Ishikawa (cell line): ENCODE results near the gene SDK2.

Experiments used
- CEBPB ChIP-seq: IDR thresholded peaks from 2 replicates; pipeline ENCODE4 v1.6.1; 2012
- CREB1 ChIP-seq: IDR thresholded peaks from 2 replicates; pipeline ENCODE4 v1.6.1; 2012; ENCODE audit warnings: low read depth
- EGR1 ChIP-seq: IDR thresholded peaks from 2 replicates; pipeline ENCODE4 v1.6.1; 2012
- EP300 ChIP-seq: IDR thresholded peaks from 2 replicates; pipeline ENCODE4 v1.6.1; 2012; ENCODE audit warnings: borderline replicate concordance
- FOXM1 ChIP-seq: IDR thresholded peaks from 2 replicates; pipeline ENCODE4 v1.6.1; 2012; ENCODE audit warnings: low read depth, borderline replicate concordance
- MAX ChIP-seq: IDR thresholded peaks from 2 replicates; pipeline ENCODE4 v1.6.1; 2012
- NFIC ChIP-seq: IDR thresholded peaks from 2 replicates; pipeline ENCODE4 v1.6.1; 2012
- RAD21 ChIP-seq: IDR thresholded peaks from 2 replicates; pipeline ENCODE4 v1.6.1; 2012; ENCODE audit warnings: low read depth
- REST ChIP-seq: IDR thresholded peaks from 2 replicates; pipeline ENCODE4 v1.6.1; 2012; ENCODE audit warnings: low read depth, mild to moderate bottlenecking
- TAF1 ChIP-seq: IDR thresholded peaks from 2 replicates; pipeline ENCODE4 v1.6.1; 2012; ENCODE audit warnings: low read depth, mild to moderate bottlenecking
- TCF12 ChIP-seq: IDR thresholded peaks from 2 replicates; pipeline ENCODE4 v1.6.1; 2012; ENCODE audit warnings: low read depth
- TEAD4 ChIP-seq: IDR thresholded peaks from 2 replicates; pipeline ENCODE4 v1.6.1; 2012
- USF1 ChIP-seq: IDR thresholded peaks from 2 replicates; pipeline ENCODE4 v1.6.1; 2012
- YY1 ChIP-seq: IDR thresholded peaks from 2 replicates; pipeline ENCODE4 v1.6.1; 2012; ENCODE audit warnings: low read depth
- ZBTB7A ChIP-seq: IDR thresholded peaks from 2 replicates; pipeline ENCODE4 v1.6.1; 2012; ENCODE audit warnings: low read depth

SDK2 gene

GRCh38 chr17:73519011-73519410 lies 125.2 kb downstream of the SDK2 start:
- TF ChIP-seq REST = no peak
- TF ChIP-seq TEAD4 = no peak
- TF ChIP-seq USF1 = no peak
- TF ChIP-seq FOXM1 = no peak
- no peak for TF ChIP-seq MAX
- TF ChIP-seq YY1 = no peak
- no peak for TF ChIP-seq TAF1

GRCh38 chr17:73516431-73516830 lies 127.8 kb downstream of the SDK2 start:
- no peak for TF ChIP-seq MAX
- TF ChIP-seq CEBPB = no peak
- no peak for TF ChIP-seq YY1
- TF ChIP-seq FOXM1 = no peak
- TF ChIP-seq USF1 = no peak
- no peak for TF ChIP-seq TCF12
- TF ChIP-seq RAD21 = no peak
- TF ChIP-seq ZBTB7A = no peak
- TF ChIP-seq TAF1 = no peak
- TF ChIP-seq CREB1 = no peak
- no peak for TF ChIP-seq REST
- no peak for TF ChIP-seq TEAD4
- no peak for TF ChIP-seq NFIC
- no peak for TF ChIP-seq EP300
- no peak for TF ChIP-seq EGR1

- TF ChIP-seq TCF12 = no peak
- TF ChIP-seq NFIC = no peak
- no peak for TF ChIP-seq EP300
- TF ChIP-seq CREB1 = no peak
- no peak for TF ChIP-seq FOXM1
- no peak for TF ChIP-seq RAD21
- TF ChIP-seq USF1 = no peak
- no peak for TF ChIP-seq TEAD4
- TF ChIP-seq CEBPB = no peak
- no peak for TF ChIP-seq EGR1
- TF ChIP-seq REST = no peak
- TF ChIP-seq MAX = no peak
- no peak for TF ChIP-seq TAF1
- no peak for TF ChIP-seq YY1
- no peak for TF ChIP-seq ZBTB7A
Observed at GRCh38 chr17:73514146-73514863, 129.9 kb downstream of the SDK2 start.

- TF ChIP-seq EP300 (no peak), NFIC (no peak), CREB1 (no peak), TEAD4 (no peak), ZBTB7A (no peak), EGR1 (no peak)
Observed at GRCh38 chr17:73513426-73513825, 130.8 kb downstream of the SDK2 start.
